ENCODE results near the gene FCGR2B. TPM values are rescaled to one million over a fixed set of nuclear protein-coding genes. Genes with fewer than 3 reads are reported as not detected.
"Not testable (repeated sequence)": the region's sequence is repeated elsewhere in the genome, so short reads cannot be mapped to it uniquely, and the experiment has no call there.

The FCGR2B gene
- total and polyA plus RNA-seq, 5 donors: 3.3 to 21.7 (median 9.1) TPM

- Histone ChIP-seq H3K9me3 (ENCODE audit: control insufficient read depth, low read length) (no peaks in the 10 kb centered on the region), H3K27me3 (ENCODE audit: control insufficient read depth, insufficient read depth) (no peaks in the 10 kb centered on the region), H3K27ac (ENCODE audit: low read length) (no peak overlapping the region), H3K4me1 (ENCODE audit: control insufficient read depth, insufficient read depth, low read length) (no peaks in the 10 kb centered on the region), H3K4me3 (ENCODE audit: low read length) (no peak overlapping the region)
- intact Hi-C loops (cut with DNase I): no loop called here
- ATAC-seq: no peak
- WGBS: 76% methylated on average over 5 of the region's 5 CpGs
- peak in 1 of 3 donors; percentile 26 for DNase-seq
These were observed 14.2 kb downstream of the FCGR2B start for GRCh38 chr1:161676958-161677689.

- no peak overlapping the region for H3K4me3 ChIP-seq (ENCODE audit: low read length)
- ATAC-seq: no peak
- intact Hi-C loops (cut with DNase I): no loop called here
- no peak overlapping the region for H3K27ac ChIP-seq (ENCODE audit: low read length)
- WGBS: 90% methylated on average over 3 of the region's 3 CpGs
- H3K27me3 ChIP-seq (ENCODE audit: control insufficient read depth, insufficient read depth): no peaks in the 10 kb centered on the region
- no peaks in the 10 kb centered on the region for H3K9me3 ChIP-seq (ENCODE audit: control insufficient read depth, low read length)
- no peak for DNase-seq
- no peaks in the 10 kb centered on the region for H3K4me1 ChIP-seq (ENCODE audit: control insufficient read depth, insufficient read depth, low read length)
These were observed 15.6 kb downstream of the FCGR2B start for GRCh38 chr1:161678500-161678899.

GRCh38 chr1:161681879-161682278, 18.9 kb downstream of the FCGR2B start:
- Histone ChIP-seq H3K9me3 (ENCODE audit: control insufficient read depth, low read length) (no peaks in the 10 kb centered on the region), H3K4me1 (ENCODE audit: control insufficient read depth, insufficient read depth, low read length) (no peaks in the 10 kb centered on the region), H3K27ac (ENCODE audit: low read length) (no peak overlapping the region), H3K27me3 (ENCODE audit: control insufficient read depth, insufficient read depth) (no peaks in the 10 kb centered on the region), H3K4me3 (ENCODE audit: low read length) (no peak overlapping the region)
- 60% methylated on average over 3 of the region's 3 CpGs for WGBS
- DNase-seq (no peak), ATAC-seq (no peak)
- intact Hi-C loops (cut with DNase I): no loop called here

DNA sequence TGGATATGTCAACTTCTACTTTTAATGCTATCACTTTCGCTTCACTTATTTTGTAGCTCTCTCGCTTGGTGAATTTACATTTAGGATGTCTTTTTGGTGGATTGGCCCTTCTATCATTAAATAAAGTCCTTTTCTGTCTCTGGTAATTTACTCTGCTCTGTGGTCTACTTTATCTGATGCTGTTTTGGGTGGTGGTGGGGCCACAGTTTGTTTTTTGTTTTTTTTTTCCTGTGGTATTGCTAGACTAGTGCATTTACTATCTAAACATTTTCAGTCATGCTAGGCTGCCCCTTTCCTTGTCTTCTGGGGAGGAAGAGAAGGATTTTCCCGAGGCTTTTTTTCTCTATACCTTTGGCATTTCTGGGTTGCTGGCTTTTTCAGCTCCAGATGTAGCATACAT, 26.0 kb downstream of the FCGR2B start:
- Histone ChIP-seq H3K27ac (ENCODE audit: low read length) (no peak overlapping the region), H3K4me1 (ENCODE audit: control insufficient read depth, insufficient read depth, low read length) (no peaks in the 10 kb centered on the region), H3K9me3 (ENCODE audit: control insufficient read depth, low read length) (no peaks in the 10 kb centered on the region), H3K27me3 (ENCODE audit: control insufficient read depth, insufficient read depth) (no peaks in the 10 kb centered on the region), H3K4me3 (ENCODE audit: low read length) (no peak overlapping the region)
- intact Hi-C loops (cut with DNase I): no loop called here
- 73% methylated on average over 3 of the region's 3 CpGs for WGBS
- no peak for DNase-seq
- no peak for ATAC-seq

DNA sequence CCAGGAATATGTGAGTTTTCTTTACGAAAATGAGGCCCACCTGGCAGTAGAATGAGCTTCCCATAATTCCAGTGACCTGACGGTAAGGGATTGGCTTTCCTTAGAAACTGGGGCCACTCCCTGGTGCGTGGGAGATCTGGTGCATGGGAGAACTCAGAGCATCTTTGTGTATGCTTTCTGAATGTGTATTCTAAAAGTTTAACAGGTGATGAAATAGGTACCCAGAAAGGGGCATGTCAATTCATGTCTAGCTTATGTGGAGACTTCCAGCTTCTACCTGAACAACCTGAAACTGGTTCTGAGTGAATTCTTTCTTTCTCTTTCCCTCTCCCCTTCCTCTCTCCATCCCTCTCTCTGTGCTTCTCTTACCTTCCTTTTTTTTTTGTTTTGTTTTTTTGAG, 28.9 kb downstream of the FCGR2B start:
- no peak for DNase-seq
- no peak for ATAC-seq
- WGBS: 67% methylated on average over 3 of the region's 3 CpGs
- intact Hi-C loops (cut with DNase I): no loop called here
- no peaks in the 10 kb centered on the region for H3K9me3 ChIP-seq (ENCODE audit: control insufficient read depth, low read length)
- H3K4me1 ChIP-seq (ENCODE audit: control insufficient read depth, insufficient read depth, low read length): no peaks in the 10 kb centered on the region
- H3K27me3 ChIP-seq (ENCODE audit: control insufficient read depth, insufficient read depth): no peaks in the 10 kb centered on the region
- no peak overlapping the region for H3K4me3 ChIP-seq (ENCODE audit: low read length)
- no peak overlapping the region for H3K27ac ChIP-seq (ENCODE audit: low read length)

DNA sequence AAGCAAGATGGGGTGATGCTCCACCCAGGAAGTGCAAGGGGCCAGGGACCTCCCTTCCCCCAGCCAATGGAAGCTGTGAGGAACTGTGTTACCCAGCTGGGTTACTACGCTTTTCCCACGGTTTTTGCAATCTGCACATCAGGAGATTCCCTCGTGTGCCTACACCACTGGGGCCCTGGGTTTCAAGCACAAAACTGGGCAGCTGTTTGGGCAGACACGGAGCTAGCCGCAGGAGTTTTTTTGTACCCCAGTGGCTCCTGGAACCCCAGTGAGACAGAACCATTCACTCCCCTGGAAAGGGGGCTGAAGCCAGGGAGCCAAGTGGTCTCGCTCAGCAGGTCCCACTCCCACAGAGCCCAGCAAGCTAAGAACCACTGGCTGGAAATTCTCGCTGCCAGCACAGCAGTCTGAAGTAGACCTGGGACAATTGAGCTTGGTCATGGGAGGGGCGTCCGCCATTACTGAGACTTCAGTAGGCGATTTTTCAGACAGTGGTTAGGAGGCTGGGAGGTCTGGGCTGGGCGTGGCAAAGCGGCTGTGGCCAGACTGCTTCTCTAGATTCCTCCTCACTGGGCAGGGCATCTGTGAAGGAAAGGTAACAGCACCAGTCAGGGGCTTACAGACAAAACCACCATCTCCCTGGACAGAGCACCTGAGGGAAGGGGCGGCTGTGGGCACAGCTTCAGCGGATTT, 30.2 kb downstream of the FCGR2B start:
- not testable (repeated sequence) for ATAC-seq

DNA sequence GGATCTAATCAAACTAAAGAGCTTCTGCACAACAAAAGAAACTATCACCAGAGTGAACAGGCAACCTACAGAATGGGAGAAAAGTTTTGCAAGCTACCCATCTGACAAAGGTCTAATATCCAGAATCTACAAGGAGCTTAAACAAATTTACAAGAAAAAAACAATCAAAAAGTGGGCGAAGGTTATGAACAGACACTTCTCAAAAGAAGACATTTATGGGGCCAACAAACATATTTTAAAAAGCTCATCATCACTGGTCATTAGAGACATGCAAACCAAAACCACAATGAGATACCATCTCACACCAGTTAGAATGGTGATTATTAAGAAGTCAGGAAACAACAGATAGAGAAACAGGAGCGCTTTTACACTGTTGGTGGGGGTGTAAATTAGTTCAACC, 35.4 kb downstream of the FCGR2B start:
- H3K4me3 ChIP-seq (ENCODE audit: low read length); H3K4me1 ChIP-seq (ENCODE audit: control insufficient read depth, insufficient read depth, low read length); H3K9me3 ChIP-seq (ENCODE audit: control insufficient read depth, low read length); H3K27me3 ChIP-seq (ENCODE audit: control insufficient read depth, insufficient read depth); DNase-seq; H3K27ac ChIP-seq (ENCODE audit: low read length); intact Hi-C loops (cut with DNase I); ATAC-seq: not testable (repeated sequence)
- WGBS: 86% methylated on average over 2 of the region's 2 CpGs

More for the DNA sequence above, 30.2 kb downstream of the FCGR2B start:
- DNase-seq; H3K27ac ChIP-seq (ENCODE audit: low read length); H3K4me3 ChIP-seq (ENCODE audit: low read length); intact Hi-C loops (cut with DNase I); H3K27me3 ChIP-seq (ENCODE audit: control insufficient read depth, insufficient read depth); H3K4me1 ChIP-seq (ENCODE audit: control insufficient read depth, insufficient read depth, low read length); H3K9me3 ChIP-seq (ENCODE audit: control insufficient read depth, low read length): not testable (repeated sequence)
- 86% methylated on average over 14 of the region's 14 CpGs for WGBS

GRCh38 chr1:161702250-161702649, 39.3 kb downstream of the FCGR2B start:
- Histone ChIP-seq H3K4me3 (ENCODE audit: low read length) (no peak overlapping the region), H3K27me3 (ENCODE audit: control insufficient read depth, insufficient read depth) (no peaks in the 10 kb centered on the region), H3K27ac (ENCODE audit: low read length) (no peak overlapping the region), H3K9me3 (ENCODE audit: control insufficient read depth, low read length) (no peaks in the 10 kb centered on the region), H3K4me1 (ENCODE audit: control insufficient read depth, insufficient read depth, low read length) (peaks cover 4% of the 10 kb centered on the region)
- intact Hi-C loops (cut with DNase I): no loop called here
- ATAC-seq: no peak
- 84% methylated on average over 8 of the region's 8 CpGs for WGBS
- DNase-seq: no peak

GRCh38 chr1:161705537-161705936, 42.6 kb downstream of the FCGR2B start:
- ATAC-seq: no peak
- Histone ChIP-seq H3K4me3 (ENCODE audit: low read length) (no peak overlapping the region), H3K27me3 (ENCODE audit: control insufficient read depth, insufficient read depth) (no peaks in the 10 kb centered on the region), H3K9me3 (ENCODE audit: control insufficient read depth, low read length) (no peaks in the 10 kb centered on the region), H3K4me1 (ENCODE audit: control insufficient read depth, insufficient read depth, low read length) (peaks cover 4% of the 10 kb centered on the region), H3K27ac (ENCODE audit: low read length) (no peak overlapping the region)
- intact Hi-C loops (cut with DNase I): no loop called here
- DNase-seq: no peak
- WGBS: 93% methylated on average over 4 of the region's 4 CpGs

DNA sequence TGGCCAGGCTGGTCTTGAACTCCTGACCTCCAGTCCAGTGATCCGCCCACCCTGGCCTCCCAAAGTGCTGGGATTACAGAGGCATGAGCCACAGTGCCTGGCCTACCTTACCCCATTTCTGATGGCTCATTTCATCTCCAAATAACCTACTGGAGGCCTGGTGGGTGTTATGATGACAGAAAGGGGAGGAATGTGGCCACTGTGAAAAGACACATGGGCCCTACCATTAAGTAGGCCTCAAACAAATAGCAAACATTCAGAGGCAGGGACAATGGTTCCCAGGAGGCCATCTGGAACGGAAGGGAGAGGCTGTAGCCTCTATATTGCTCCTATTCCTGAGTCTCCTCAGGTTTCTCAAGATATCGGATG, 43.2 kb downstream of the FCGR2B start:
- 62% methylated on average over 3 of the region's 3 CpGs for WGBS
- intact Hi-C loops (cut with DNase I): no loop called here
- Histone ChIP-seq H3K27me3 (ENCODE audit: control insufficient read depth, insufficient read depth) (no peaks in the 10 kb centered on the region), H3K4me1 (ENCODE audit: control insufficient read depth, insufficient read depth, low read length) (peaks cover 4% of the 10 kb centered on the region), H3K27ac (ENCODE audit: low read length) (peak overlapping the region; percentile 72), H3K9me3 (ENCODE audit: control insufficient read depth, low read length) (no peaks in the 10 kb centered on the region), H3K4me3 (ENCODE audit: low read length) (no peak overlapping the region)
- DNase-seq (no peak), ATAC-seq (no peak)

GRCh38 chr1:161706482-161707347, 43.8 kb downstream of the FCGR2B start, which contains the start of gene FCRLA:
Gene FCRLA (plus strand): TSS chr1:161707229. CDS start chr1:161707265, 36 bp downstream.
- no peak for DNase-seq
- Histone ChIP-seq H3K27me3 (ENCODE audit: control insufficient read depth, insufficient read depth) (no peaks in the 10 kb centered on the region), H3K9me3 (ENCODE audit: control insufficient read depth, low read length) (no peaks in the 10 kb centered on the region), H3K4me3 (ENCODE audit: low read length) (no peak within 1 kb of the TSS), H3K4me1 (ENCODE audit: control insufficient read depth, insufficient read depth, low read length) (peaks cover 4% of the 10 kb centered on the region), H3K27ac (ENCODE audit: low read length) (peak within 1 kb of the TSS; percentile 72)
- ATAC-seq: peak; percentile 62 to 90
- intact Hi-C loops (cut with DNase I): no loop called here
- whole genome bisulfite sequencing: 33% methylated on average over 4 of the region's 4 CpGs
